ENCODE measurements around the gene CHD9.

GRCh38 chr16:53130159-53131049 is 75.6 kb downstream of the CHD9 start:
- peak in 4 of 6 experiments; percentile 56 to 97 (median 94) for TF ChIP-seq CTCF (IDR thresholded peaks at IDR 0.05)
- TF ChIP-seq POLR2A (IDR thresholded peaks at IDR 0.05) = peak in 1 of 2 donors; percentile 77

Measured in thyroid gland (tissue), 4 donors.